Testis (tissue), 3 donors: ENCODE results near the gene ATAD3C. TPM values are rescaled to one million over a fixed set of nuclear protein-coding genes. Genes with fewer than 3 reads are reported as not detected.
"Not testable (repeated sequence)": the region's sequence is repeated elsewhere in the genome, so short reads cannot be mapped to it uniquely, and the experiment has no call there.

ENCODE experiments used
- DNase-seq: peaks from one replicate; pipeline ENCODE4 v3.0.0-alpha.2; 2019
- H3K27ac ChIP-seq, 2 donors: fragments of 200-600 bp; sonication (generic); one replicate each; pipeline ENCODE4 v1.5.1; 2019
- H3K27me3 ChIP-seq: fragments of 200-600 bp; sonication (generic); one replicate; pipeline ENCODE4 v1.5.1; 2019
- H3K36me3 ChIP-seq: fragments of 200-600 bp; sonication (generic); one replicate; pipeline ENCODE4 v1.5.1; 2017; ENCODE audit warnings: low read depth; ENCODE audit errors: missing control alignments
- H3K4me1 ChIP-seq: fragments of 200-600 bp; sonication (generic); one replicate; pipeline ENCODE4 v1.5.1; 2019
- H3K4me3 ChIP-seq, 2 donors: fragments of 200-600 bp; sonication (generic); one replicate each; pipeline ENCODE4 v1.5.1; 2017 to 2019
- H3K9me3 ChIP-seq: fragments of 200-600 bp; sonication (generic); one replicate; pipeline ENCODE4 v1.5.1; 2017
- POLR2A ChIP-seq: fragments of 450-650 bp; IDR thresholded peaks from one replicate; pipeline ENCODE4 v1.6.1; 2017; ENCODE audit warnings: antibody characterized with exemption, mild to moderate bottlenecking, moderate library complexity
- WGBS, 2 donors: methylation state at CpG; one replicate each; pipeline ENCODE4 v1.1.5; 2018; 5-methylcytosine and 5-hydroxymethylcytosine counted together
- intact Hi-C: fragments of 100-400 bp; cut with DNase I; formaldehyde crosslinking; loops from one replicate; pipeline ENCODE4 v1.15.1; 2023; ENCODE audit warnings: low total_unique reads
- polyA plus RNA-seq: library from polyadenylated mRNA; stranded (reverse); fragments of 350-450 nt; fragmentation: Illumina TruSeq; extraction: RNeasy Lipid Tissue Mini Kit (QIAGEN cat#74804); gene quantifications from one replicate; pipeline ENCODE4 v1.2.3, GENCODE V29; 2014; ENCODE audit warnings: low read depth, low replicate concordance; ENCODE audit not compliant: insufficient read depth
- total RNA-seq, 2 donors: library from RNA; depleted of rRNA; stranded (reverse); fragments of >200 nt; gene quantifications; one replicate each; pipeline ENCODE4 v1.2.3, GENCODE V29; 2016
- TF ChIP-seq, protein P1 (sequence below), 3 experiments: fragments of 450-650 bp in 2 of 3; fragments of 200-600 bp in 1 of 3; sonication (generic) in 1 of 3; IDR thresholded peaks; one replicate each; pipeline ENCODE4 v1.5.1; 2016 to 2019; ENCODE audit warnings: antibody characterized with exemption in 3 of 3, mild to moderate bottlenecking in 2 of 3, moderate library complexity in 1 of 3

The ATAD3C gene
- total and polyA plus RNA-seq, 3 donors from 2014 or later: 1.3 to 3.0 (median 1.5) TPM

DNA sequence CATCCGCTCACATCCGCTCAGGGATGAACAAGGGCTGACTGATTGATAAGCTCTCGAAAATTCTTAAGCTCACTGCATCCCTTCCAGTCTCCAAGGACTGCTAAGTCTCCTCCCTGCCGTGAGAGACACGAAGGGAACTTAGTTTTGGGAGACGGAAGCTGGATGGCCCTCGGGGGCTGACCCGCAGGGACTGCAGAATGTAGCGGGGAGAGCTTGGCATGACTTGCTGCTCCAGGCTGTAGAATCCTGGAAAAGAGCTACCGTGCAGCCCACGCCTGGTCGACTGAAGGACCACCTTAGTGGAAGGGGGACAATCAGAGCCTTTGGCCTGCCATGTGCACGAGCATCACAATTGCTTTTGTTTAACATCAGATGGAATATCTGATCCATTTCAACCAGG, 33.7 kb upstream of the ATAD3C start:
- 78 to 81% methylated on average over 13 of the region's 13 CpGs for WGBS, 2 donors
- Histone ChIP-seq H3K27me3 (no peaks in the 10 kb centered on the region), H3K4me3 (no peak overlapping the region), H3K27ac (no peak overlapping the region), H3K36me3 (no peaks in the 10 kb centered on the region), H3K4me1 (peaks cover 15% of the 10 kb centered on the region), H3K9me3 (no peaks in the 10 kb centered on the region)
- intact Hi-C loops: no loop called here
- DNase-seq: no peak
- TF ChIP-seq, protein P1, sequence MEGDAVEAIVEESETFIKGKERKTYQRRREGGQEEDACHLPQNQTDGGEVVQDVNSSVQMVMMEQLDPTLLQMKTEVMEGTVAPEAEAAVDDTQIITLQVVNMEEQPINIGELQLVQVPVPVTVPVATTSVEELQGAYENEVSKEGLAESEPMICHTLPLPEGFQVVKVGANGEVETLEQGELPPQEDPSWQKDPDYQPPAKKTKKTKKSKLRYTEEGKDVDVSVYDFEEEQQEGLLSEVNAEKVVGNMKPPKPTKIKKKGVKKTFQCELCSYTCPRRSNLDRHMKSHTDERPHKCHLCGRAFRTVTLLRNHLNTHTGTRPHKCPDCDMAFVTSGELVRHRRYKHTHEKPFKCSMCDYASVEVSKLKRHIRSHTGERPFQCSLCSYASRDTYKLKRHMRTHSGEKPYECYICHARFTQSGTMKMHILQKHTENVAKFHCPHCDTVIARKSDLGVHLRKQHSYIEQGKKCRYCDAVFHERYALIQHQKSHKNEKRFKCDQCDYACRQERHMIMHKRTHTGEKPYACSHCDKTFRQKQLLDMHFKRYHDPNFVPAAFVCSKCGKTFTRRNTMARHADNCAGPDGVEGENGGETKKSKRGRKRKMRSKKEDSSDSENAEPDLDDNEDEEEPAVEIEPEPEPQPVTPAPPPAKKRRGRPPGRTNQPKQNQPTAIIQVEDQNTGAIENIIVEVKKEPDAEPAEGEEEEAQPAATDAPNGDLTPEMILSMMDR (IDR thresholded peaks at IDR 0.05): no peak
- no peak for TF ChIP-seq POLR2A

DNA sequence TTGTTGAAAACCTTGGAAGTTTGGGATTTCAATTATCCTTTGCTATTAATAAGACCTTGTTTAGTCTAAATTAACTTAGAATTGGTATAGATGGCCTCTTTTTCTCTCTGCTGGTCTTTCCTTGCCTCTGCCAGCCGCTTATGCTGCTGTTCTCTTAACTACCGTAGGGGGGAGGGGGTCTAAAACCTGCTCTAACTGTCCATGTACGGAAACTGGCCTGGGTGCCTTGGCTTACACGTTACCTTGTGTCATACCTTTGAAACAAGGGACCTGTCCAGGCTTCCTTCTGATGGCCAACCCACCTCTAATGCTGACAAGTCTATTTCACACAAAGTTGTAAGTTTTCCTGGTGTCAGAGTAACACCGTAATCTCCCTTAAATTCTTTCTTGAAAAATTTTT, 32.1 kb upstream of the ATAD3C start:
- 60 to 67% methylated on average over 5 of the region's 5 CpGs for WGBS, 2 donors
- Histone ChIP-seq H3K27ac (peak overlapping the region in 1 of 2 donors; percentile 56), H3K4me1 (peaks cover 24% of the 10 kb centered on the region)
- H3K36me3 ChIP-seq, intact Hi-C loops, H3K4me3 ChIP-seq, H3K9me3 ChIP-seq, H3K27me3 ChIP-seq, DNase-seq: not testable (repeated sequence)
- TF ChIP-seq, protein P1 (IDR thresholded peaks at IDR 0.05): peak in 1 of 3 experiments; percentile 2

DNA sequence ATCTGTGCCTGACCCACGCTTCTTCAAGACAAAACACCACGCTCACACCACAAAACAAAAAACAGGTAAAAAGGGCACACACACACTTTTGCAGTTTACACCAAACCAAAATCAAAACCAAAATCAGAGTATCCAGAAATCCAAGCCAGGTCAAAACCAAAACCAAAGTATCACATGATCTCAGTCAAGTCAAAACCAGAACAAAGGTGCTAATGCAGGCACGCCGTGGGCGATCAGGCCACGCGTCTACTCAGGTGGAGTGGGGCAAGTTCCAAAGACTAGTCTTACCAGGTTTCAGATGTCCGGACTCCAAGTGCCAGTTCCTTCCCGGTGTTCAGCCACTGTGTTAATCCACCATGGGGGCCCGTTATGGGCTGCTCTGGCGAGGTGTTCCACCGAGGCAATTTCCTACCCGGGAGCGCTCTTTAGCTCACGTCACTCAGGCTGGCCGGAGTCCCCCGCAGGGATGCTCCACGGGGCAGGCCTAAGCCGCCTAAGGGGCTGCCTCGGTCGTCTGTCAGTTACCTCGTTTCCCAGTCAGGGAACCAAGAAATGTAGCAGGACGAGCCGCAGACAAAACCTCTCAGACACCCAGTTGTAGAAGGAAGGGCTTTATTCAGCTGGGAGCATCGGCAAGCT, 31.5 kb upstream of the ATAD3C start:
- H3K36me3 ChIP-seq, H3K9me3 ChIP-seq, H3K27me3 ChIP-seq, DNase-seq, H3K4me3 ChIP-seq, intact Hi-C loops: not testable (repeated sequence)
- Histone ChIP-seq H3K27ac (peak overlapping the region in 1 of 2 donors; percentile 56), H3K4me1 (peaks cover 24% of the 10 kb centered on the region)
- WGBS, 2 donors: 89 to 92% methylated on average over 23 to 25 of the region's 25 CpGs

DNA sequence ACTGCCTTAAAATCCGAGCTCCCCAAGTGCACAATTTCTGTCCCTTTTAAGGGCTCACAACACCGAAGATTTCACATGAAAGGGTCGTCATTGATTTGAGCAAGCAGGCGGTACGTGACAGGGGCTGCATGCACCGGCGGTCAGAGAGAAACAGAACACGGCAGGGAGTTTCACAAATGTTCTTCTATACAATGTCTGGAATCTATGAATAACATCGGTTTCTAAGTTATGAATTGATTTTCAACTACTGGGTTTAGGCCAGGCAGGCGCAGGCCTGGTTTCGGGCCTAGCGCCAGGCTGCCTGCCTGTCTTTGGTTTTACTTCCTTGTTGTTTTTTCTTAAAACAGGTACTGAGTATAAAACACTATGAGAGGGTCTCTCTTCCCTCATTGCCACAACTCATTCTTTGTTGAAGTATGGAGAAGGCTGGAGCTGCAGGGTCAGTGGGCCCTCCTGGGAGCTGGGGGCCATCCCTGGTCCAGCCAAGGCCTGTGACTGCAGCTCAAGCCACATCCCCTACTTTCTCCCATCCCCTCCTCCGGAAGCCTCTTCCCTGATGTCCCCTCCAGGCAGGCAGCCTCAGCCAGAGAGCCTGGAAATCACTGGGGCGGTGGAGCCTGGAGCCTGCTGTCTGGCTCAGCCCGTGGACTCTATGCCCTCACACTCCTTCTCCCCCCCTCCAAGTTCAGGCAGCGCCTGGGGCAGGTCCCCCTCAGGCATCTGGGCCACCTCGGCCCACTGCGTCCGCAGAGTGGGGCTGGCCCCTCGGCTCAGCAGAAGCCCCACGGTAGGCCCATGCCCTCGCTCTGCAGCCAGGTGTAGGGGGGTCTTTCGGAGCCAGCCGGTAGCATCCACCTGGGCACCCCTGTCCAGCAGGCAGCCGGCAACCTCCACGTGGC, 30.8 kb upstream of the ATAD3C start:
- 93 to 94% methylated on average over 12 to 26 of the region's 26 CpGs for WGBS, 2 donors
- H3K4me3 ChIP-seq: no peak overlapping the region
- H3K4me1 ChIP-seq: peaks cover 24% of the 10 kb centered on the region

DNA sequence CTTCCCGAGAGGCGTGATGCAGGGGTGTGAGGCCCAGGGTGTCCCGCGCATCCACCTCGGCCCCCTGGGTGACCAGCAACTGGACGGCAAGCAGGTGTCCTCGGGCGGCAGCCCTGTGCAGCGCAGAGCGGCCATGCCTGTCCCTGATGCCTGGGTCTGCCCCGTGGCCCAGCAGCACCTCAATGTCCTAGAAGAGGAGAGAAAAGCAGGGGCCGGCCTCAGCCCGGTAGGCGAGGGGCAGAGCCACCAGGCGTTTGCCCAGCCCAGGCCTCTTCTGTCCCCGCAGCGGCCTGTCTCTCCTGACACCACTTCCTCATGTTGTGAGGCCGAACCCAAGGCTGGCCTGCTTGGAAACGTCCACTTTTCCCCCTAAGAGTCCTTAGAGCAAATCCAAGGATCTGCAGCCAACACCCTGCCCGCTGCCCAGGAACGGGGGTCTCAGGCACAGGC, 30.1 kb upstream of the ATAD3C start:
- Histone ChIP-seq H3K27ac (peak overlapping the region; percentile 81 to 83), H3K9me3 (no peaks in the 10 kb centered on the region), H3K27me3 (no peaks in the 10 kb centered on the region), H3K4me3 (peak overlapping the region; percentile 44 to 59), H3K4me1 (peaks cover 24% of the 10 kb centered on the region), H3K36me3 (no peaks in the 10 kb centered on the region)
- intact Hi-C loops: no loop called here
- no peak for DNase-seq
- WGBS, 2 donors: 81% methylated on average over 19 of the region's 21 CpGs; no CpG with 5 or more reads in 1 of the 2 donors
- TF ChIP-seq POLR2A: no peak
- TF ChIP-seq, protein P1 (IDR thresholded peaks at IDR 0.05): no peak

More for the DNA sequence above, 30.8 kb upstream of the ATAD3C start:
- Histone ChIP-seq H3K9me3 (no peaks in the 10 kb centered on the region), H3K27me3 (no peaks in the 10 kb centered on the region), H3K27ac (no peak overlapping the region), H3K36me3 (no peaks in the 10 kb centered on the region)
- DNase-seq: no peak
- TF ChIP-seq POLR2A: no peak
- TF ChIP-seq, protein P1 (IDR thresholded peaks at IDR 0.05): no peak
- intact Hi-C loops: no loop called here
